Medulla oblongata (tissue), 1 donor: Measurements from ENCODE around the gene KCNQ1.

Source experiments
- DNase-seq: peaks from one replicate; pipeline ENCODE4 v3.0.0-alpha.2; 2015; ENCODE audit errors: extremely low spot score

Gene KCNQ1

DNA sequence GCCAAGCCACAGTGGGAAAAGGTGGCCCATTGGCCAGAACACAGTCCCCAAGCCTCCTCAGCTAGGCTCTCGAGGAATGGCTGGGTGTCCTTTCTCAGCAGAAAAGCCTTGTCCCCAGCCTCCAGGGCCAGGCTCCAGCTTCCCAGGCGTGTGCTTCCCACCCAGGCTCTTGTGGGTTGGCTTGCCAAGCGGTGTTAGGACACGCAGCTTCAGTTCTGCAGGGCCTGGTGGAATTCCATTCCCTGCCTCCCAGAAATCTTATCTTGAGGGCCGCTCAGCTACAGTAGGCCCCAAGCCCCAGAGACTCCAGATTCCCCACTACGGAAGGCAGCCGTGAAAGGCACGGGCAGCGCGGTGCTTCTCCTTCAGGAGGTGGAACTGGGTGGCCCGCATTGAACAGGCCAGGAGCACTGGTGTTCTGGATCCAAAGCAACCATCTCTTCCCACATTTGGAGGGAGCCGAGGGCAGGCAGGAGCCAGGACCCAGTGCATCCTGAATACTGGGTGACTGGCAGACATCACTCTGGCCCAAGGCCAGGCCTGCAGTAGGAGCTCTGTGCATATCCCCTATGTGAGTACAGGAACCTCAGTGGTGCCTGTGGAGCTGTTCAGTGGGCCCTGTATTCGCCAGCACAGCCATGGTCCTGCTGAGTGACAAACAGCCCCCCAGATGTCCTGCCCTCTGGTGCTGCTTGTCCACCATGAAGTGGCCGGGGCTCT, 271.7 kb downstream of the KCNQ1 start:
- DNase-seq = no peak

DNA sequence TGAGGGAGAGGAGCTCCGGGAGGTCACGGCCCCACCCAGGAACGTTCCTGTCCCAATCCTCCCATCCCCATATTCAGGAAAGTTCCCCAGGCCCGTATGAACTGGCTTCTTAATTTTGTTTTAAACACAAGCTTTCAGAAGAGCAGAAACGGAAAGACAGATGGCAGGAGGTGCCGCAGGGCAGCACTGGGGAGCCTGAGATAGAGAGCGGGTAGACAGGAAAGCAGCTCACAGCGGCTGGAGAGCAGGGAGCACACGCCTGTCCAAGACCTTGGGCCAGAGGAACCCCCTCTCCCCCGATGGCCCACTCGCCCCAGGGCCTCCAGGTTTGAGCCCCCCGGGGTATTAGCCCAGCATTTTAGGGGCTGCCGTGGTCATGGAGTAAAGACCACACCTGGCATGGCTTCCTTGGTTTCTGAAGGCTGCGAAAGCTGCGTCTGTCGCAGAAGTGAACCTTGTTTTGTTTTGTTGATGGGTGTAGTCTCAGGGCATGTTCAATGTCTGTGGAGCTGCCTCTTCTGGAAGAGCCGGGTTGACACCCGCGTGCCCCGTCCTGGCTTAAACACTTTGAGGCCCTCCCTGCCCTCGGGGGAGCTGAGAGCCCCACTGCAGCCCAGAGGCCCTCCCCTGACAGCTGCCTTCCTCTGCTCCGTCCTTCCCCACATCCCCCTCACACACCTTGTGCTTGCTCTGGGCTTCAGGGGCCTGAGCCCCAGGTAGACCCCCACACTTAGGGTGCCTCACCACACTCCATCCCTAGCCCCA, 272.9 kb downstream of the KCNQ1 start:
- DNase-seq = no peak

DNA sequence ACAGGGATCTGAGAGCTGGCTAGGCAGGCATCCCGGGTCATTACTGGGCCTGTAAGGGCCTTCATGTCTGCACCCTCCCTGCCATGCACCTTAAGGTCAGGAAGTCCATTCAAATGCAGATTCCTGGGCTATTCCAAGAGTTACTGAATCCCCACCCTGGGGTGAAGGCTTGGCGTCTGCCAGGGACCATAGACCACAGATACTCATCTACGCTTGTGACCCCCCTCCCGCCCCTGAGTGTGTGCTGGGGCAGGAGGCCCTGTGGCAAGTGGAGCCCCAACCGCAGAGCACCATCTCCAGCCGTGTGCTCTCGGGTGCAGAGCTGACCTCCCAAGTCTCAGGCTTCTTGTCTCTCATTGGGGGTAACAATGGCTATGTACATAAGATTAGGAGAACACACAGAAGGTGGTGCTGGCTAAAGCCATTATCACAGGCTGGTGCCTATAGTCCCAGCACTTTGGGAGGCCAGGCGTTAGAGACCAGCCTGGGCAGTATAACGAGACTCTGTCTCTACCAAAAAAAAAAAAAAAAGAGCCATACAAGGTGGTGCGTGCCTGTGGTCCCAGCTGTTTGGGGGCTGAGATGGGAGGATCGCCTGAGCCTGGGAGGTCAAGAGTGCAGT, 274.1 kb downstream of the KCNQ1 start:
- DNase-seq = no peak

DNA sequence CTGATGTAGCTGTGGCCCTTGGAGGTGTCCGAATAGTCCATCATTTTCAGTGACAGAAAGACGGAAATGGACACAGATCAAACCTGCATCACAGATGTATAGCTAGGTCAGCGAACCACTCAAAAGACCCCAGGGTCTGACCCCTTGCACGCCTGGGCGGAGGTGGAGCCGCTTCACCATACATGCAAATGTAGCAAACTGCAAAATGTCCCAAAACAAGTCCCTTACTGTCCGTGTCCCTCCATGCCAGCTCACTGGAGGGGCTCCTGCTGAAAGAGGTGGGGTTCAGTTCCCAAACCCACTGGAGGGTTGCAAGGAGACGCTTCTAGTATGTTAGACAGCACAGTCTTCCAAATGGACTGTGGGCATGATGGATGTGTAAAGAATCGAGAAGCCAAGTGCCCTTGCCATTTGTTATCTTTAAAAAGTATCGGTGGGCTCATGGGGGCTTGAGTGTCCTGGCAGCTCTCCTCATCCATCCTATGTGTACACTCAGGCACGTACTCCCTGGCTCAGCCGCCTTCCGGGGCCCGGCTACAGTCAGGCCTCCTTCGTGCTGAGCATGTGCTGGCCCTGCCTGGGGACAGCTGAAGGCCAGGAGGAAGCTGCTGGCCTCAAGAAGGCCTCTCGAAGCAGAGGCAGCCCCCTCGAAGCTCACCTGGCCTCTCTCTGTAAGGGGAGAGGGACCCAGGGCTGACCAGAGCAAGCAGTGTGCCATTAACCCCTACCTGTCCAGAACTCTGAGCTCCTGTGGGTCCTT, 275.2 kb downstream of the KCNQ1 start:
- DNase-seq = no peak

DNA sequence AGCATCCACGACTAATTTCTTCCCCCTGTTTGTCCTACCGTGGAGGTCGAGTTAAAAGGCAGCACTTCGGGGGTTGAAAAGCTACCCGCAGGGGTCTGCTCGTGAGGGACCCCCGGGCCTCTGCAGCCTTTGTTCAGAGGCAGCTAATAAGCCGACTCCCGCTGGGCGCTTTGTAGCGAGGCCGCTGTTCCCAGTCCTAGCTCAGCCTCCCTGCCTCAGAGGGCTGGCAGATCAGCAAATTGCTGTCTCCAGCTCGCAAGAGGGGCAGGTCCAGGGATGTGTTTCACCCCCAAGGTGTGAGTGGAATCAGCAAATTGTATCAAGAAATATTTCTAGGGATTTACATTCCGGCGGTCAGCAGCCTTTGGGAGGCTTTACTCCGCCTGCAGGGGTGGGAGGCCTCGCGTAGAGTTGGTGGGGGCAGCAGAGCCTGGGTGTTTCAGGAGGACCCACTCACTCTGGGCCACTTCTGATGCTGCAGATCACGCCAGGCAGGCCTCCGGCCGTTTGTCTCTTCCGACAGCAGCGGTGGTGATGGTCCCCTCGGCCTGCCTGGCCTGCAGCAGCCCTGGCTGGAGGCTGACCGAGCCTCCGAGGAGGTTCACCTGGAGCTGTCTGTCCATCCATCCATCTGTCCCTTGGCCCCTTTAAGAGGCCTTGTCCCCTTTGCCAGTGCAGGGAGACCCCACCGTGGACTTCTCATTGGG, 276.6 kb downstream of the KCNQ1 start:
- DNase-seq = no peak

DNA sequence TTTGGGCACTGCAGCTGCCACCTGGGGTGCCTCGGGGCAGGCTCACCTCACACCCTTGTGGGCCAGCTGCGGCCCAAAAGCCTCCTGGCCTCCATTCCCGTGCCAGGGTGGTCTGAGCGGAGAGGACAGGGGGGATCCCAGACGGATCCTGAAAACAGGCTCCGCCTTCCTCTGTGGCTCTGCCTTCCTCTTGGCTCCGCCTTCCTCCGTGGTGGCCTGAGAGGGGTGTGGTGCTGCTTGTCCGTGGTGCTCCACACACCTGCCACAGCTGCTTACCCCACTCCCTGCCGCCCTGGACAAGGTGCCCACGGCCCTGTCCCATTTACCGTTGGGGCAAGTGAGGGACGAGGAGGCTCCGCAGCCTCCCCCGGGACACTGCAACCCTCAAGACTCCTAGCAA, 278.1 kb downstream of the KCNQ1 start:
- no peak for DNase-seq

DNA sequence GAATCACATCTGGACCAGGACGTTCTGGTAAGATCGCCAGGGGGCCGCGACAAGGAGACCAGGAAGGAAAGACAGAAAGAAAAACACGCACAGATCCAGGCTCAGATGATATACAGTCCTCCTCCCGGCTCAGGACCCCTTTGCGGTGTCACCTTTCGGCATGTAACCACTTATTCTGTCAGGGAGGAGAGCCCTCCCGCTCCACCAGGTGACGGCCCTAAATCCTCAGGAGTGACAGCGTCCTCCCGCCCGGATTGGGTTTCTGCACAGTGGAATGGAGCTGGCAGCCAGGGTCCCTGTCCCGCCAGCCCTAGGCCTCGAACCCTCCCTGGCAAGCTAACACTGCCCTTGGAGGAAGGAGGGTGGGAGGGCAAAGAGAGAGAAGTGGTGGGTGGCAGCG, 279.3 kb downstream of the KCNQ1 start:
- DNase-seq = no peak

DNA sequence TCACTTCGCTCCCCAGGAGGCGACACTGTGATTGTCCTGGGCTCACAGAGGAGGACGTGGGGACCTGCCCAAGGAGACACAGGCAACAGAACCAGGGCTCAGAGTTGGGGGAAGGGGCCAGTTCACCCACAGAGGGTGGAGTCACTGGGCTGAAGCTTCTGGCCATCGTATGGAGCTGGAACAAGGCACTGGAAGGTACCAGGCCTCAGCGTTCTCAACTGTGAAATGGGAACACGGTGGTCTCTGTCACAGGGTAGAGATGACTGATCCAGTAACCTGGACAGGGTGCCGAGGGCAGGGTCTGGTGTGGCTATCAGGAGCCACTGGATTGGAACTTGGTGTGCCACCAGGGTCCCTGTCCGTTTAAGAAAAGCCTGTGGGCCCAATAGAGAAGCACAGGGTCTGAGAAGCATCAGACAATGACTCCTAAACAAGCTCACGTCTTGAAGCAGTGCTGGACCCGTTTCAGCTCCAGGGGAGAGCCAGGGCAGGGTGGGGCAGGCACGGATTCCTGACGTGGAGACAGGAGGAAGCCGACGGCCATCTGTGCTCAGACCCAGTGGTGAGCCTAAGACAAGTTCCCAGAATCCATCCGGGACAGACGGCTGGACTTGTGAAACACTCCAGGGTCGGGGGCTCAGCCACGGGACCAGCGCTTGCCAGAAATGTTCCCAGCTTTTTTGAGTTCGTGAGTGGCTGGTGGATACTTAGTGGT, 280.0 kb downstream of the KCNQ1 start:
- DNase-seq = no peak

DNA sequence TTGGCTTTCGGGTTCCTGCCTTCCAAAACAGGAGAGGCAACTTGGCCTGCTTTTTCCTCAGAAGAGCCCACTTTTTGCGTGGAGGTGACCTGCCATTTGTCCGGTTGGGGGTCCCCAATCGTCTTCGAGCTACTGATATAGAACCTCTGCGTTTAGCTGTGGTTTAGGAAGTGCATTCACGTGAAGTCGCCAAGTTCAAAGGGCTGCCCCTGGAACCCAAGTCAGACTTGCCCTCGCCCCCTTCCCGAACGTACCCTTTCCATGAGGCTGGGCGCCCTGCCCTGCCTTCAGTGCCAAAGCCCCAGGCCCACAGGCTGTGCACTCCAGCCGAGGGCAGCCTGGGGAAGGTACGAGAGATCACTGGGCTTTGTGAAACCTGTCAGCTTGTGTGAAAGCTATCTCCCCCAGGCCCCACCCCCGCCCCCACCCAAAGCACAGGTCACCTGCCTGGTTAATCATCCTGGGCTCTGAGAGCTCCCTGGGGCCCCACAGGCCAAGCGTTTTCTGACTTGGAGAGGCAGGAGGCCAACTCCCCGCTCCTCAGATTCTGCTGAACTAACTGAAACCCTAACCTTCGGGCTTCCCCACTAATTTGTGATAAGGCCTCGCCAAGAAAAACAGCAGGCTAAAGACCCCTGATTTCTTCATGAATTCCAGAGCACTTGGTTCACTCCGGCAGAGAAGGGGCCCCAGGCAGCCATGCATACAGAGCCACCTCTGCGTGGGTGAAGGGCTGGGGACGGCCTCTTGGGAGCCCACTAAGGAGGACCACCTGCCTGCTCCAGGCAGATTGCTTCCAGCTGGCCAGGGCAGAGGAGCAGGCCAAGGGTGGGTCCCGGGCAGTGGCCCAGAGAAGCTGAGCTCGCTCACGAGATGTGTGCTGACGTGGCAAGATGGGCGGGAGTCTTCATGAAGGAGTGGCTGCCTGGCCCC, 280.8 kb downstream of the KCNQ1 start:
- DNase-seq = no peak

DNA sequence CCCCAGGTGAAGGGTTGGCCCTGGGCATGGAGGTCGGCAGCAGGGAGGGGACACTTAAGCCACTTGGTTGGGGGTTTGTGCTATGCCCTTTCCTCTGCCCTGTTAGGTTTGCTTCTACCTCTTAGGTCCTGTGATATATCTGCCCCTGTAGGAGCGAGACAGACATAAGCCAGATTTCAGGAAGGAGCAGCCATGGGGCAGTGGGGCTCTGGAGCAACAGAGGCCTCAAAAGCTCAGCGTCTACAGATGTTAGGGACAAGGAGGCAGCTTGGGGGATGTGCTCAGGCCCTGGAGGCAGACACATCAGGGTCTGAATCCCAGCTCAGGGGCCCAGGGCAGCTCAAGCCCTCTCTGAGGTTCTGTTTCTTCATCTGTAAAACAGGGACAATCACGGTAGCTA, 282.2 kb downstream of the KCNQ1 start:
- DNase-seq = no peak

DNA sequence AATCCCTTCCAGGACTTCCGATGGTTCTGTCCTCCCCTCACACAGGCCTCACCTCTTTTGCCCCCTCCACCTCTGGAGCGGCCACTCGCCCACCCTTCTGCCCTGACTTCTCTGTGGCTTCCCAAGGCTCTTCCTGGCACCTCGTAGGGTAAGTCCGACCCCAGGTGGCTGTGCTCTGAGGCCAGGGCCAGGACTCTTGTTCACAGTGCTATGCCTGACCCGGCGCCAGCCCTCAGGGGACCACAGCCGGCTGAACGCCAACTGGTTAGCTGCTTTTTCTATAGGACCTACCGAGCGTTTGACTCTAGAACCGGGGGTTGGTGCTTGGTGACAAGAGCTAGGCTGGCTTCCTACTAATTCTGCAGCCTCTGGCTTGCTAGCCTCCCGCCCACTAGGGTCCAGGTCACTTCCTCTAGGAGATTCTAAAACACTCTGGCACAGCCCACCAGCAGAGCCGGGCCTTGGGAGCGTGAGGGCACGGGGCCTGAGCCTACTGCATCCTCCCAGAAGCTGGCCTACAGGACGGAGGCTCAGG, 283.4 kb downstream of the KCNQ1 start:
- no peak for DNase-seq

DNA sequence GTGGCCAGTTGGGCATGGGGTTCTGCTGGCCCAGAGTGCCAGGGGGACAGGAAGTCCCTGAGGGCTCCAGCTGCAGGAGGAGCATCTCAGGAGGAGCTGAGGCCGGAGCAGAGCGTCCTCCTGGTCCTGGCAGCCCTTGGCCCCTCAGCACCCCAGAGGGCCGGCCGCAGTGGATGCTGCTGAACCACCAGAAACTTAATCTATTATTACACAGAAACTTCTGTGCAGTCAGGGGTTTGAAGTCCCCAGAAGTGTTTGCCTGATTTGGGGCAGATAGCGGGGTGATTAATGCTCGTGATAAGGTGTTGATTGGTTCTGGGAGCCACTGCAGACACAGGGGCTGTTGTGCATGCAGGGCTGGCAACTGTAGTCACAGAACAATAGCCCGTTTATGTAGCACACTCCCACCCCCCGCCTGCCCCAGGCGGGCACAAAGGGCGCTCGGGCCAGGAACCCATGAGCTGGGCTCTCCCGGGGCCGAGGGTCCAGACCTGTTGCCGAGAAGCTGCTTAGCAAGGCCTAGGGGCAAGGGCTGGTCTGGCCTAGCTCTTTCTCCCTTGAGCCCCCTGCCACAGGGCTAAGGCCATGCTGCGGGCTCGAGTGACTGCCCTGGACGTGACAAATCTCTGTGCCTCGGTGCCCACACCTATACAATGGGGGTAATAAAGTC, 284.0 kb downstream of the KCNQ1 start:
- DNase-seq = peak; percentile 92

DNA sequence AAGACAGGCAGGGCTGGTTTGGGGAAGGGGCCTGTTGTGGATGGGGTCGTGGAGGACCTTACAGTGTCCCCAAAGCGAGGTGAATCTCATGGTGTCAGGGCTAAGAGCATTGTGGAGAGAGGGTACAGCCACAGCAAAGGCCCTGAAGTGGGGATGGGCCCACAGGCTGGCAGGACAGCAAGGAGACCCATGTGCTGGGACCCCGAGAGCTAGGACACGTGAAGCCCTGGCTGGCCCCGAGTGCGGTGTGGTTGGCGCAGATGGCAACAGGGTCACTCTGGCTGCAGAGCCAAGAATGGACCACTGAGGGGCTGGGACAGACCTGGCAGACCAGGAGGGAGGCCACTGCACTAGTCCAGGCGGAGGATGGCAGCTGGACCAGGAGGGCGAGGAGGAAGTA, 285.0 kb downstream of the KCNQ1 start:
- no peak for DNase-seq

DNA sequence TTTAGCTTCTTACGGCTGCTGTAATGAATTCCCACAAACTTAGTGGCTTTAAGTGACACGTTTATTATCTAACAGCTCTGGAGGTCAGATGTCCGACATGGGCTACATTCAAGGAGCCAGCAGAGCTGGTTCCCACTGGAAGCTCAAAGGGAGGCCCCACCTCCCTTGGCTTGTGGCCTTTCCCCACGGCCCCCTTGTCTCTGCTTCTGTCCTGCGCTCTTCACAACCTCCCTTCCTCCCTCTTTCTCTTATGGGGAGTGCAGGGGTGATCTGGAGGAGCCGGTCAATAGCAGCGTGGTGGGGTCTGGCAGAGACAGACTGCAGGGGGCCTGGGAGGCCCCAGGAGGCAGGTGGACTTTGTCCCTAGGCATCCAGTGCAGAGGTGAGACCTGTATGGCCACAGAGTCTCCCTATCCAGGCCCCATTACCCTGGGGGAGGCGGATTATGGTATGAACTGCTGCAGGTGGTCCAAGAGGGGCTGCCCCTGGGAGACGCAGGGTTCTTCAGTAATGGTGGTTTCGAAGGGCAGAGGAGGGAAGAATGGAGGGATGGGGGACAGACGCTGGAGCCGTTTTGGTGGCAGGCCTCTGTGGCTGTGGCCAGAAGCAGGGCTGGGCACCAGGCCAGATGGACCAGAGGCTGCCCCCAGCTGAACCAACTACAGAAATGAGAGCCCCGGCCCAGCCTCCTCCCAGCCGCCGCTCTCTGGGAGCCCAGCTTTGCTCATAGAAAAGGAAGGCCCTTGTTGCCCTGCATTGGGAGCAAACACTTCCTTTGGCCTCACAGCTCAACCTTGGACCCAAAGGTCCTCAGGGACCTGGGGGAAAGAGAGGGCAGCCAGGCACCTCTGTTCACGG, 285.7 kb downstream of the KCNQ1 start:
- DNase-seq = peak; percentile 67

DNA sequence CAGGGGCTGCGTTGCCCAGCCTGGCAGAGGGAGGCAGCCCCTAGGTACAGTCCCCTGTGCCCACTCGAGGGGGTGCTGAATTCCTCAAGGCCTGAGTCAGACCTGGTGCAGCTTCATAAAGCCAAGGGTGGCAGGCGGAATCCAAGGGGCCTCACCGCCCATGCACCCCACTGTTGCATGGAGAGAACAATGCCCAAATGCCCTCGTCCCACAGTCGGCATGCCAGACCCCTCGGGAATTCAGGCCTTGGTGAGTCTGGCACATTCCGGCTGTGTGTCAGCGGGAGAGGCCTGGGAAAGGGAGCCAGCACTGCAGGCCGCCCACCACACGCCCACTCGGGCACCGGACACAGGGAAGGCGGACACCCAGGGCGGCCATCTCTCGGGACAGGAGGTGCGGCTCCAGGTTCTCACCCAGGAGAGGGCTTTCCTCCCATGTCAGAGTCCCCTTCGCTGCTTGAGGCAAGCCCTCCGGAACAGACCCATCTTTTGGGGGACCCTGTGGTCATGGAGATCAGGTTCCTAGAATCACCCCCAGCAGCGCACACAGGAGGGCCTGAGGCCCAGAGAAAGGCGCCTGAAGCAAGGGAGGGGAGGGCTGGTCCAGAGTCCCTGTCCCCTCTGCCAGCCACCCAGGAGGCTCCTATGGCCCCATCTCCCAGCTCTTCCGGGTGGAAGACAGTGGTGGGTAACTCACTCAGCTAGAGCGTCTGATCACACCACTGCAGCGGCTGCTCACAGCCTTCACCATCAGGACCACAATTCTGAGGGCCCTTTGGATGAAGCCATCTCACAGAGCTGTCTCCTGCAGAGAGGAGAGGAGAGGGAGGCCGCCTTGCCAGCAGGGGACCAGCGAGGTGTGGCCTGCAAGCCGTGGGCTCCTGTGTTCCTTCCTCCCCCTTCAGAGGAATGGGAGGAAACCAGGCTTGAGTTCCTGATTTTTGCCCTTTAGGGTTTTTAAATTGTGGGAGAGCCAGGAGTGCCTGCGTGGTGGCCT, 286.6 kb downstream of the KCNQ1 start:
- no peak for DNase-seq

DNA sequence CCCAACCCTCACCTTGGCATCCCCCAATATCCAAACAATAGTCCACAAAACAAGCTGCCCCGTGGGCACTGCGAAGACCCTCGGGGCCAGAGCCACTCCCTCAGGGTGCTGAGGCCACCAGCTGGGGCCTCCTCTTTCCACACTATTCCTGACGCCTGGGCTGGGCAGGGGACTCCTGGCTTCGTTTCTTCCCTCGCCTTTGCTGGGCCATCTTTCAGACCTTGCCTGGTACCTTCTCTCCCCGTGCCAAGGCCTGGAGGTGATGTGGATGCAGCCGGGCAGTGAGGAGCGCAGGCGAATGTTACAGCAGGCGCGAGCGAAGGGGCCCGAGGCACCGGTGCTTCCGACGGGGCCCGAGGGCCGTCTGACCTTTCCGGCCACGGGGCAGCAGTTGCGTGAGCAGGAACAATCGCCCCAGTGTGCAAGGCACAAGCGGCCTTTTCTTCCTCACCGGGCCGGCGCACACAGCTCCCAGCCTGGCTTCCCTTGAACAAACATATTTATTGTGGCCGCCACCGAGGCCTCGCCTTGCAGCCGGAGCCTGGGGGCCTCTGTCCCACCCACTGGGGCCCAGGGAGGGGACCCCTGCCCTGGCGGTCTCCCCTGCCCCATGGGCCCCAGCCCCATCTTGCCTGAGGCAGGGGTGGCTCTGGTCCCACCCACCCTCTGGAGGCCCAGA, 287.6 kb downstream of the KCNQ1 start:
- DNase-seq = peak; percentile 85
